B cell (primary cell): ENCODE data around the gene CHCHD6. TPM values are rescaled to one million over a fixed set of nuclear protein-coding genes. Genes with fewer than 3 reads are reported as not detected.

Experiments
- ATAC-seq: fragments of 200-7000 bp; cut with Tn5 transposase; one replicate; pipeline ENCODE4 v1.10.0; 2021; ENCODE audit warnings: low read depth, mild to moderate bottlenecking, moderate number of reproducible peaks, moderate library complexity
- CTCF ChIA-PET: fragments of 350-600 bp; sonication (Branson Sonifier 250); formaldehyde crosslinking; loops from one replicate; lab custom pipeline; 2021; ENCODE audit warnings: antibody characterized with exemption, inconsistent platforms; lab: Charles Lee
- POLR2A ChIA-PET: fragments of 350-600 bp; sonication (Branson Sonifier 250); formaldehyde crosslinking; loops from one replicate; lab custom pipeline; 2021; ENCODE audit warnings: antibody characterized with exemption; lab: Charles Lee
- DNase-seq: peaks from one replicate; pipeline ENCODE4 v3.0.0; 2013
- H2AFZ ChIP-seq: 2 replicates; pipeline ENCODE4 v1.6.1; 2012; ENCODE audit warnings: mild to moderate bottlenecking, low read depth, low read length; ENCODE audit not compliant: insufficient read depth, poor library complexity, severe bottlenecking
- H3K27ac ChIP-seq, 2 donors: 1 replicate in 1 of 2; 2 replicates in 1 of 2; pipeline ENCODE4 v1.5.1; 2012 to 2013; ENCODE audit warnings: low read length in 2 of 2, mild to moderate bottlenecking in 2 of 2, moderate library complexity in 1 of 2
- H3K27me3 ChIP-seq, 4 experiments: fragments of 200-600 bp in 1 of 4; sonication (generic) in 1 of 4; replicated peaks in 1 of 4; 1 replicate in 2 of 4; 2 replicates in 2 of 4; pipeline versions ENCODE4 v1.6.1 to v1.7.0; 2013 to 2016; ENCODE audit warnings: low read length in 3 of 4, mild to moderate bottlenecking in 2 of 4, mixed read lengths in 1 of 4, moderate library complexity in 1 of 4; ENCODE audit not compliant: insufficient read depth in 4 of 4, control insufficient read depth in 3 of 4; ENCODE audit errors: control extremely low read depth in 1 of 4
- H3K36me3 ChIP-seq, 2 experiments: replicated peaks in 1 of 2; 1 replicate in 1 of 2; 2 replicates in 1 of 2; pipeline versions ENCODE4 v1.6.1 to v1.7.1; 2013; ENCODE audit warnings: low read length in 1 of 2; ENCODE audit not compliant: insufficient read depth in 2 of 2, control insufficient read depth in 1 of 2; ENCODE audit errors: control extremely low read depth in 1 of 2, extremely low read depth in 1 of 2
- H3K4me1 ChIP-seq, 2 donors: fragments of 200-600 bp in 1 of 2; sonication (generic) in 1 of 2; 1 replicate in 1 of 2; 2 replicates in 1 of 2; pipeline versions ENCODE4 v1.5.1 to v1.6.1; 2013 to 2017; ENCODE audit warnings: low read length in 2 of 2; ENCODE audit not compliant: control insufficient read depth in 2 of 2, insufficient read depth in 2 of 2
- H3K4me2 ChIP-seq: replicated peaks from 2 replicates; pipeline ENCODE3; 2012; ENCODE audit warnings: mild to moderate bottlenecking, low read depth, low read length; ENCODE audit not compliant: poor library complexity, severe bottlenecking
- H3K4me3 ChIP-seq, 5 experiments: fragments of 200-600 bp in 1 of 5; sonication (generic) in 1 of 5; 1 replicate in 3 of 5; 2 replicates in 2 of 5; pipeline versions ENCODE4 v1.5.1 to v1.7.0; 2011 to 2016; ENCODE audit warnings: low read length in 4 of 5, mild to moderate bottlenecking in 4 of 5, low read depth in 2 of 5, control low read depth in 1 of 5, moderate library complexity in 1 of 5; ENCODE audit not compliant: insufficient read depth in 1 of 5; ENCODE audit errors: control extremely low read depth in 1 of 5, extremely low read depth in 1 of 5
- H3K79me2 ChIP-seq: fragments of 200-600 bp; sonication (generic); one replicate; pipeline ENCODE4 v1.6.0; 2016; ENCODE audit warnings: low read length; ENCODE audit not compliant: control insufficient read depth, insufficient read depth
- H3K9ac ChIP-seq: fragments of 200-600 bp; sonication (generic); 2 replicates; pipeline ENCODE4 v1.6.1; 2017; ENCODE audit warnings: mild to moderate bottlenecking, low read length, moderate library complexity
- H3K9me3 ChIP-seq, 3 donors: one replicate each; pipeline versions ENCODE4 v1.6.1 to v1.7.1; 2013; ENCODE audit warnings: low read length in 2 of 3; ENCODE audit not compliant: control insufficient read depth in 2 of 3, insufficient read depth in 1 of 3; ENCODE audit errors: control extremely low read depth in 1 of 3
- H4K20me1 ChIP-seq: 2 replicates; pipeline ENCODE4 v1.6.0; 2012; ENCODE audit warnings: mild to moderate bottlenecking, low read length; ENCODE audit not compliant: insufficient read depth, control insufficient read depth, poor library complexity, severe bottlenecking
- H3K27ac Mint-ChIP-seq: one replicate; pipeline ENCODE4 v1.8.0; 2021; ENCODE audit warnings: mixed read lengths
- H3K27me3 Mint-ChIP-seq: one replicate; pipeline ENCODE4 v1.8.0; 2021; ENCODE audit warnings: mixed read lengths
- H3K4me1 Mint-ChIP-seq: one replicate; pipeline ENCODE4 v1.8.0; 2021; ENCODE audit warnings: mixed read lengths
- H3K4me3 Mint-ChIP-seq: one replicate; pipeline ENCODE4 v1.8.0; 2021; ENCODE audit warnings: mixed read lengths
- H3K9me3 Mint-ChIP-seq: one replicate; pipeline ENCODE4 v1.8.0; 2022; ENCODE audit warnings: mixed read lengths; ENCODE audit not compliant: insufficient read depth
- CTCF ChIP-seq: fragments of 200-600 bp; IDR thresholded peaks from one replicate; pipeline ENCODE4 v1.8.0; 2022; ENCODE audit warnings: antibody characterized with exemption, mild to moderate bottlenecking
- EZH2 ChIP-seq: IDR thresholded peaks from 2 replicates; pipeline ENCODE4 v1.6.1; 2012; ENCODE audit warnings: borderline replicate concordance, low read depth, mild to moderate bottlenecking, moderate library complexity, low read length; ENCODE audit not compliant: insufficient read depth, poor library complexity, severe bottlenecking
- WGBS: methylation state at CpG from one replicate; pipeline ENCODE4 v1.1.5; 2013; ENCODE audit warnings: missing lambda C conversion rate; ENCODE audit not compliant: insufficient coverage; 5-methylcytosine and 5-hydroxymethylcytosine counted together
- intact Hi-C: fragments of 100-400 bp; cut with micrococcal nuclease; formaldehyde crosslinking; loops from one replicate; pipeline ENCODE4 v1.10.0; 2022
- polyA plus RNA-seq: library from polyadenylated mRNA; depleted of rRNA; stranded (reverse); fragments of >200 nt; gene quantifications from 2 replicates; pipeline ENCODE4 v1.2.3, GENCODE V29; 2012
- total RNA-seq, 2 donors: library from RNA; stranded (reverse); fragments of 120-200 nt in 1 of 2; gene quantifications; 1 replicate in 1 of 2; 2 replicates in 1 of 2; pipeline versions ENCODE4 v1.2.3 to v1.2.4, GENCODE V29; 2013 to 2022

CHCHD6 gene
- total and polyA plus RNA-seq, 2 donors (not counting 1 experiment from before 2014, with no cell fraction given): 8.0 to 13.5 TPM

- POLR2A ChIA-PET: no interaction called here
- H3K9me3 Mint-ChIP-seq: no peaks in the 10 kb centered on the region
Observed at GRCh38 chr3:126887686-126888085, 183.6 kb downstream of the CHCHD6 start.

More at GRCh38 chr3:126887686-126888085, 183.6 kb downstream of the CHCHD6 start:
- Mint-ChIP-seq H3K27me3 (peaks cover 14% of the 10 kb centered on the region), H3K4me3 (no peak overlapping the region), H3K27ac (no peak overlapping the region), H3K4me1 (no peaks in the 10 kb centered on the region)
- H4K20me1 ChIP-seq: no peaks in the 10 kb centered on the region
- H3K27ac ChIP-seq: no peak overlapping the region
- CTCF ChIA-PET: interaction anchor here (0.6 kb wide), 1 partner anchor 697 kb away, joined by 3 read pairs; no protein-coding TSS in a partner anchor
- no peaks in the 10 kb centered on the region for H3K36me3 ChIP-seq
- H3K27me3 ChIP-seq: peaks cover 0 to 6% (median 2%) of the 10 kb centered on the region in 4 experiments
- H3K4me3 ChIP-seq: no peak overlapping the region
- ATAC-seq (no peak), DNase-seq (no peak)
- H3K9ac ChIP-seq: no peak overlapping the region
- H3K4me2 ChIP-seq: no peak overlapping the region
- WGBS: over 99% methylated on average over 6 of the region's 7 CpGs
- H3K9me3 ChIP-seq: no peaks in the 10 kb centered on the region
- no peak overlapping the region for H2AFZ ChIP-seq
- no peak for TF ChIP-seq CTCF
- no peak for TF ChIP-seq EZH2
- no peaks in the 10 kb centered on the region for H3K4me1 ChIP-seq
- H3K79me2 ChIP-seq: no peaks in the 10 kb centered on the region
- intact Hi-C loops: no loop called here
